Chondrocyte (in vitro differentiated cells): ENCODE measurements around the gene LBHD2. TPM values are rescaled to one million over a fixed set of nuclear protein-coding genes. Genes with fewer than 3 reads are reported as not detected.

ENCODE experiments used
- DNase-seq: peaks from one replicate; pipeline ENCODE4 v3.0.0; 2021; ENCODE audit warnings: mixed read lengths, low spot score
- H3K27ac Mint-ChIP-seq: one replicate; pipeline ENCODE4 v1.8.0; 2021; ENCODE audit warnings: mild to moderate bottlenecking, moderate library complexity, mixed read lengths; ENCODE audit not compliant: unreplicated experiment
- H3K27me3 Mint-ChIP-seq: 2 replicates; pipeline ENCODE4 v1.8.0; 2021; ENCODE audit warnings: low read depth, mixed read lengths
- H3K36me3 Mint-ChIP-seq: 2 replicates; pipeline ENCODE4 v1.8.0; 2021; ENCODE audit warnings: low read depth, mixed read lengths
- H3K4me1 Mint-ChIP-seq: 2 replicates; pipeline ENCODE4 v1.8.0; 2021; ENCODE audit warnings: low read depth, mild to moderate bottlenecking, mixed read lengths
- H3K4me3 Mint-ChIP-seq: one replicate; pipeline ENCODE4 v1.8.0; 2021; ENCODE audit warnings: mild to moderate bottlenecking, moderate library complexity, mixed read lengths; ENCODE audit not compliant: unreplicated experiment
- H3K9me3 Mint-ChIP-seq: 2 replicates; pipeline ENCODE4 v1.8.0; 2021; ENCODE audit warnings: low read depth, mixed read lengths
- CTCF ChIP-seq: fragments of 200-600 bp; sonication (generic); IDR thresholded peaks from 2 replicates; pipeline ENCODE4 v1.5.0; 2021; ENCODE audit warnings: antibody characterized with exemption, mild to moderate bottlenecking, moderate library complexity
- total RNA-seq: library from RNA; stranded (reverse); gene quantifications from 3 replicates; pipeline ENCODE4 v1.2.1, GENCODE V29; 2021

LBHD2 gene
- total RNA-seq, 1 donor from 2014 or later: not detected

GRCh38 chr14:103121846-103122584, 38.0 kb downstream of the LBHD2 start:
- Mint-ChIP-seq H3K27ac (peak overlapping the region; percentile 83), H3K36me3 (no peaks in the 10 kb centered on the region), H3K27me3 (peaks cover 2% of the 10 kb centered on the region), H3K4me3 (peak overlapping the region; percentile 40), H3K9me3 (no peaks in the 10 kb centered on the region), H3K4me1 (peaks cover 28% of the 10 kb centered on the region)
- no peak for DNase-seq
- TF ChIP-seq CTCF: peak; percentile 9

GRCh38 chr14:103122585-103122946, 38.6 kb downstream of the LBHD2 start:
- H3K36me3 Mint-ChIP-seq: no peaks in the 10 kb centered on the region
- no peak overlapping the region for H3K4me3 Mint-ChIP-seq
- TF ChIP-seq CTCF: no peak
- peaks cover 2% of the 10 kb centered on the region for H3K27me3 Mint-ChIP-seq
- DNase-seq: no peak
- peaks cover 28% of the 10 kb centered on the region for H3K4me1 Mint-ChIP-seq
- no peaks in the 10 kb centered on the region for H3K9me3 Mint-ChIP-seq
- no peak overlapping the region for H3K27ac Mint-ChIP-seq

DNA sequence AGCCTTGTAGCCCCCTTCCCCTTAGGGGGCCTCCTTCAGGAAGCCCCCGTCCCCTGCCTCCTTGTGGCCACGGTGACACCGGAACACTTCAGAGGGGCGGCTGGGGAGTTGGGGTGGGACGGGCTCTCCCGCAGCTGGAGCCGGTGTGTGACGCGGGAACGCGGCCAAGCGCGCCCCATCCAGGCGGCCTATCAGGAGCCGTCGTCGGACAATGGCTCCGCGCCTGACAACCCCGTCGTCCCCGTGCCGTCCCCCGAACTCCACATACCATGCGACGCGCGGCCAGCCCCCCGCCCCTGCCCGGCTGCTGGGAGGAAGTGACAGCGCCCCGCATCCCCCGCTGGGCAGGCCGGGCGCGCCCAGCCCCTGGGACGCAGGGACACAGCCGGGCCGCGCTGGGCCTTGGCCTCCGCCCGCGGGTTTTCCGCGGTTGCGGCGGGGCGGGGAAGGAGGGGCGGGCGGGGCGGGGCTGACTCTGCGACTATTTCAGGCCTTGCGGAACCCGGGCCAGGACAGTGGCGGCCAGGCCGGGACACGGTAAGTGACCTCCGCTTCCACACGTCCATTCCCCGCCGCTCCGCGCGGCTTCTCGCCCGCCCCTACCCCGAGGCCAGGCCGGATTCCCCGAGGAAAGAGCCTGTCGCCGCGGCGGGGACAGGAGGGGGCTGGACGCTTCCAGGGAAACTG, 39.1 kb downstream of the LBHD2 start, which contains the start of gene TNFAIP2:
Gene TNFAIP2, plus strand, starts transcription at position 515 of the 687 bp plus-strand sequence. CDS start 2,997 bp downstream, outside the sequence.
- H3K27me3 Mint-ChIP-seq: peaks cover 2% of the 10 kb centered on the region
- no peak for DNase-seq
- peak within 1 kb of the TSS; percentile 12 for H3K27ac Mint-ChIP-seq

DNA sequence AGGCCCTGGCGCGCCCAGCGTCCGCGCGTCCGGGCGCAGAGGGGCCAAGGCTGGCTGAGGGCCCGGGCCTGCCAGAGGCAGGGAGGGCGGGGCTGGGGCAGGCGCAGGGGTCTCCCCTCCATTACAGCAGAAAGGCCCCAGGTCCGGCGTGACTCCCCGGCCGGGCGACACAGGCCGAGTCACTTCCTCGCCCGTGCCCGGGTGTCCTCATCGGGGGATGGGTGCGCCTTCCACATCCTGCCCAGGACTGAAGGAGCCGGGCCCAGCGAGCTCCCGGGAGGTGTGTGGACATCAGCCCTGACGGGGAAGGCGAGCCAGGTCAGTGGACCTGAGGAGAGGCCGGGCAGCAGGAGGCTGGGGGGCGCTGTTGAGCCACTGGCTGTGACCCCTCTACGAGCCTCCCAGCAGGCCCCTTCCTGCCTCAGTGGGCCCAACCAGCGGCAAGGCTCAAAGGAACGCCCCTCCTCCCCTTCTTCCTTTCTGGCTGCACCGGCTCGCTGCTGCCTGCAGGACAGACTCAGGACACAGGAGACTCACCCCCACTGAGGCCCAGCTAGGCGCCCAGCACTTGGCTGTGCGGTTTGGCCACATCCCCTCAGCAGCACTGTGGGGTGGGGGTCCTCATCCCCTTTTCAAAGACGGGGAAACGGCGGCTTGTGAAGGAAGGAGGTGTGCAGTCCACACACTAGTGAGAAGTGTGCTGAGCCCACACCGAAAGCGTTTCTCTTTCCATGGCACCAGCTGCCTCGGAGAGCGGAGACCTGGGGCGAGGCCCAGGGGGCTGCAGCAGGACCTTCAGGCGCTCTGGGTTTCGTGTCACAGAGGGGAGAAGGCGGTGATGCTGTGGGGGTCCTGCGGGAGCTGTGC, 39.9 kb downstream of the LBHD2 start:
- Mint-ChIP-seq H3K9me3 (no peaks in the 10 kb centered on the region), H3K36me3 (no peaks in the 10 kb centered on the region), H3K27ac (peak overlapping the region; percentile 12), H3K4me3 (peak overlapping the region; percentile 49), H3K27me3 (peaks cover 2% of the 10 kb centered on the region), H3K4me1 (peaks cover 31% of the 10 kb centered on the region)
- no peak for DNase-seq
- TF ChIP-seq CTCF: peak; percentile 72

More for the DNA sequence above, 39.1 kb downstream of the LBHD2 start, which contains the start of gene TNFAIP2:
- Mint-ChIP-seq H3K36me3 (no peaks in the 10 kb centered on the region), H3K4me3 (peak within 1 kb of the TSS; percentile 49), H3K9me3 (no peaks in the 10 kb centered on the region), H3K4me1 (peaks cover 26% of the 10 kb centered on the region)
- no peak for TF ChIP-seq CTCF
